HG02678 (cell line): ENCODE measurements around the gene AOPEP.

ENCODE experiments used
- ATAC-seq: cut with Tn5 transposase; IDR thresholded peaks from one replicate; pipeline ENCODE4 v1.9.1; 2021; ENCODE audit warnings: mild to moderate bottlenecking, moderate library complexity; ENCODE audit not compliant: unreplicated experiment

The AOPEP gene

DNA sequence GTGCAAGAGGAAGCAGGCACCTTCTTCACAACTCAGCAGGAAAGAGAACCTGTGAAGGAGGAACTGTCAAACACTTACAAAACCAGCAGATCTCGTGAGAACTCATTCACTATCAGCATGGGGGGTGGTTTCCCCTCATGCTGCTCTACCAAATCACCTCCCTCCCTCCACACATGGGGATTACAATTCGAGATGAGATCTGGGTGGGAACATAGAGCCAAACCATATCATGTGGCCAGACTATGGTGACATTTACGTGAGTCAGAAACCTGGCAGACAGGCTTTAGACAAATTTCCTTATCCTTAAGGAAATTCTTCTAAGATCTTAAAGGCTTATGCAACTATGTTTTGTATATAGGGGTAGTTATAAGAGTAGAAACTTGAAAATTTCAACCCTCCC, 8.7 kb upstream of the AOPEP start:
- ATAC-seq: no peak

DNA sequence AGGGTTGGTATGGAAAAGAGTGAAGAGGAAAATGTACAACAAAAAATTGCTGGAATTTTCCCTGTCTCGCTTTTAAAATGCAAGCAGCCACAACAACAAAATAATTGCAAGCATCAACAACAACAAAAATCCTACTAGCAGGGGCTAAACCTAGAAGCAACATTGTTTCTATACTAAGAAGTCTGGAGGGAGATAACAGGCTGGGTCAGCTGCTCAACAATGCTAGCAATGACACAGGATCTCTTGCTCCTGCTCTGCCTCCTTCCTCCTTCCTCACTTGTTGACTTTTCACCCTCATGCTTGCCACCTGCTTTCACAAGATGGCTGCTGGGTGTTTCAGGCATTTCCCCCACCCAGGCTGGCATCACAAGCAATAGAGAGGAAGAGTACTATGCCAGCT, 7.6 kb upstream of the AOPEP start:
- ATAC-seq: no peak

DNA sequence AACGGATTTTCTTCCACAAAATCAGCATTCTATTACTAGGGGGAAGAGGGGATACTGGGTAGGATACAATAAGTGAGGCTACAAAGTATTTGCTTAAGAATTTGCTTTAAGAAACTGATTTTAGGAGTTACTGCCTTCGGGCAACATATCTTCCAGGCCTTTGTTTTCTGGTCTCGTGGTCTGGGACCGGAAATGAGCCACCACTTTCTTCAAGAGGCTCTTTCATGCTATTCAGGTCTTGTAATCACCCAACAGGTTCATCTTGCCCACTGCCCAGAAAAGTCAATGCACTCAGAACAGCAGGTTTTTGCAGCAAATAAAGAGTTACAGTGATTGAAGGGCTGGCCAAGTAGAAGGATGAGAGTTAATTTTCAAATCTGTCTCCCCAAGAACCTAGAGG, 6.6 kb upstream of the AOPEP start:
- ATAC-seq: no peak

DNA sequence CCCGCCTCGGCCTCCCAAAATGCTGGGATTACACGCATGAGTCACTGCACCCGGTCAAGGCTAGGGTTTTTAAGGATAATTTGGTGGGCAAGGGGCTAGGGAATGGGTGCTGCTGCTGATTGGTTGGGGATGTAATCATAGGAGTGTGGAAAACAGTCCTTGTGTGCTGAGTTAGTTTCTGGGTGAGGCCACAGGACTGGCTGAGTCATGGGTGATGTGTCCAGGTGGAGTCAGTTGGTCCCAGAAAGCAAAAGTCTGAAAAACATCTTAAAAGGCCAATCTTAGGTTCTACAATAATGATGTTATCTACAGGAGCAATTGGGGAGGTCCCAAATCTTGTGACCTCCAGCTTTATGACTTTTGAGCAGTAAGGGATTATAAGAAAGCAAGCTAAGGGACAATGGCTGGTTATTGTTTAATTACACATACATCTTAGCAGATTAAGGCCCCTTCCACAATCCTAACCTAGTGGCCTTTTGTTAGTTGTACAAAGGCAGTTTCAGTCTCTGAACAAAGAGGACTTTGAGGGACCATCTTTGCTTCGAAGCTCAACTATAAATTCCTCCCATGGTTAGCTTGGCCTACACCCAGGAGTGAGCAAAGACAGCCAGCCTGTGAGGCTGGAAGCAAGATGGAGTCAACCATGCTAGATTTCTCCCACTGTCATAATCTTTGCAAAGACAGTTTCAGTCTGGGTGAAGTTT, 5.5 kb upstream of the AOPEP start:
- no peak for ATAC-seq

DNA sequence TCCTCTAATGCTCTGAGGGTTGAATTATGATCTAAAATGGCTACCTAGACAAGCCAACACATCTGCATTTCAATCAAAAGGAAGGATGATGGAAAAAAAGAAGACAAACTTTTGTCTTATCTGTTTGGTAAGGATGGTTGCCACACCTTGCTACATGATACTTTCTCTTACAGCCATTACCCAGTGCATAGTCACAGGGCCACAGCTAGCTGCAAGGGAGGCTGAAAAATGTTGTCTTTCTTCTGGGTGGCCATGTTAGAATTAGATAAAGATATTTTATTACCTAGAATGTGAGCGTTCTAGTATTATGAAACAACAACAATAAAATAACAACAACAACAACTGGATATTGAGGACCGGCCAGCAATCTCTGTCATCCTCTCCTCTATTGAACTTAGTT, 4.7 kb upstream of the AOPEP start:
- ATAC-seq: no peak

DNA sequence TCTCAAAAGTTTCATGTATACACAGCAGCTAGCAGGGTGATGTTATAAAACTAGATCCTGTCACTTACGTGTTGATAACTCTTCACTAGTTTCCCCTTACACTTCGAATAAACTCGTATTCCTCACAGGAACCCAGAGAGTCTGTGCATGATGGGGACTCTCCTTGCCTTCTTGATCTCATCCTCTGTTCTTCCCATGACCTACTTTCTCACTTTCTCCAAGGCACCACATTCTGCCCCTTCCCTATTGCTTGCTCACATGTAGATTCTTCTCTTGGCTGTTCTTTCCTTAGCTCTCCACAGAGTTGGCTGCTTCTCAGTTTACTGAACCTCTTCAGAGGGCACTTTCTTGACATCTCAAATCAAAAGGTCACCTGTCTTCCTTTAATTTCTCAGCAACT, 1.2 kb upstream of the AOPEP start:
- no peak for ATAC-seq

DNA sequence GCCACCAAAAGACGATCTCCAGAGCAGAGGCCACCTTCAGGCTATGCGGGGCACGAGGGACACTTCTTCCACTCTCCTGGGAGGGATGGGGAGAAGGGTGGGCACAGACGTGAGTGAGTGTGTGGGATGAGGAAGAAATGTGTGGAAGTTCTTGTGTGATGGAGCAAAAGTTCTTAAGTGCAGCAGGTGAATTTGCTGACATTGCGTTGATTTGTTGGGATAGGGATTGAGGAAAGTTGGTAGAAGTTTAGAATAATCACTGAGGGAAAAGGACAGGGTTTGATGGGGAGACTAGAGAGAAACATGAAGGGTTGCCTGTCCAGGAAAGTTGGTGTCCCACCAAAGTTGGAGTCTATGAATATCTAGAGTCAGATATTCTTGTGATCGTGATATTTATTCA, 2.2 kb downstream of the AOPEP start:
- ATAC-seq: no peak

DNA sequence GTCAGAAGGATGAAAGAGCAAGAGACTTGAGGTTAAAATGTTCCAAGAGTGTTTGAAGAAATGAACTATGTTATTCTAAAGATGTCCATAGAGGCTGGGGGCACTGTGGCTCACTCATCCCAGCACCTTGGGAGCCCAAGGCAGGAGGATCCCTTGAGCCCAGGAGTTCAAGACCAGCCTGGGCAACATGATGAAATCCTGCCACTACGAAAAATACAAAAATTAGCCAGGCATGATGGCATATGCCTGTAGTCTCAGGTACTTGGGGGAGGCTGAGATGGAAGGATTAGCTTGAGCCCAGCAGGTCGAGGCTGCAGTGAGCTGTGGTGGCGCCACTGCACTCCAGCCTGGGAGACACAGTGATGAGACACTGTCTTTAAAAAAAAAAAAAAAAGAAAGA, 2.7 kb downstream of the AOPEP start:
- no peak for ATAC-seq

DNA sequence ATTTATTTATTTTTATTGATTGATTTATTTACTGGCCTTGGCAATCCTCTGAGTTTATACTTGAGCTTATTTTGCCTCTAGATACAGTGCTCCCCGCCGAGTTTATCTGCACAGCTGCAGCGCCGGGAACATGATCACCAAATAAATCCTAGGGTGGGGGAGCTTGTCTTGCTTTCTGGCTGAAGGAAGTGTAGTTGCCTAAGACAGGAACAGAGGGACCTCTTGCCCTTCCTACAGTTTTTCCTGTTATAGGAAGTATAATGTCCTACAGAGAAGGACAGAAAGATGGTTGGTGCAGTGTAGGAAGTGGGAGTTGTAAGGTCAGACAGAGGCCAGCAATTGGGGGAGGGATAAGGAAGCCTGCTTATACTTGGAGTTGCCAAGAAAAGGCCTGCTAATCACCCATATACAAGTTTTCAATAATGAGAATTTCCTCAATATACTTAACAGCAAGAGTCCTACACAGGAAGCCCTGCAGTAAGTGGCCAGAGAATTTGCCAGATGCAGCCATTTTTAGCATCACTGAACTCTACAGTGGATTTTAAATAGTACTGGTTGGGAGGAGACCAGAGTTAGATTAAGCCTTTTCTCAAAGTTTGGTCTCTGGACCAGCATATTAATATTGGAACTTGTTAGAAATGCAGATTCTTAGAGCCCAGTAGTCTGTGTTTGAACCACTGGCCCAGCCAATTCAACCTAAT, 7.7 kb downstream of the AOPEP start:
- ATAC-seq: no peak

DNA sequence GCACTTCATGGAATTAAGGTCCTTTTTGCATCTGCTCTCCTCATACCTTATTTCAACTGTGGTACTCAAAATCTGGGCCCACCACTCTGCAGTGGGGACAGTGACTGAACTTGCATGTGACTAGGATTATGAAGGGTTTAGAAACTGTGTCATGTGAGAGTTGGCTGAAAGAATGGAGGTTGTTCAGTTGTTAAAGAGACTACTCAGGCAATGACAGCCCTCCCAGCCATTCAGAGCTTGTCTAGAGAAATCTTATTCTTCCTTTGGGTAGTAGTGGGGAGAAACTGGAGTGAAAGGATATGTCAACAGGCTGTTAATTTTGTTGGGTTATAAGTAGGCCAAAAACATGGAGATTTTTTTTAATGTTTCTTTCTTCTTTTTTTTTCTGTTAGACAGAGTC, 10.3 kb downstream of the AOPEP start:
- ATAC-seq: no peak

DNA sequence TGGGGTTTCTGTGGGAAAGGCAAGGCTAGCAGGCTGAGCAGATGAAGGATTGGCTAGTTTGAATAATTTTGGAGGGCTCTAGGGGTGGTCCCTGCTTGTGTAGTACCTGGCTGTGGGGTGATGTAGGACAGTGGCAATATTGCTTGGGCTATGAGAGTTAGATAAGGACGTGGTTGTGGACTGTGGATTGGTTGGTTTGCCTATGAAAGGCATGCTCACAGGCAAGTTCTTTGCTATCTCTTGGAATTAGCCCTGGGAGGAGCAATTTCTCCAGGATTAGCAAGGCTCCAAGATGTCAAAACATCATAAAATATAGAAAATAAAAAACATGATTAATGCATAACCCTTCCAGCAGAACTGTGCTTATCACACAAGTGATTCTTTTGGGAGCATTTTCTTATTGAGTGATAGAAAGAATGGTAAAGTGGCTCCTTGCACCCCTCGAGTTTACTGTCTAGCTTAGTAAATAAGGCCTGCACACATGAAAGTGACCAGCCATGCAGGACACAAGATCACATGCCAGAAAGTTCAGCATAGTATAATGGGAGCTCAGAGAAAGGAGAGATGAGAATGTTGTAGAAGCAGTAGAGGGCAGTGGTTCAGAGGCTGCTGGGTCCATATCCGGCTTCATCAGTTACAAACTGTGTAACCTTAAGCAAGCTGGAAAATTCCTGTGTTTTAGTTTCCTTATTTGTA, 13.8 kb downstream of the AOPEP start:
- no peak for ATAC-seq

DNA sequence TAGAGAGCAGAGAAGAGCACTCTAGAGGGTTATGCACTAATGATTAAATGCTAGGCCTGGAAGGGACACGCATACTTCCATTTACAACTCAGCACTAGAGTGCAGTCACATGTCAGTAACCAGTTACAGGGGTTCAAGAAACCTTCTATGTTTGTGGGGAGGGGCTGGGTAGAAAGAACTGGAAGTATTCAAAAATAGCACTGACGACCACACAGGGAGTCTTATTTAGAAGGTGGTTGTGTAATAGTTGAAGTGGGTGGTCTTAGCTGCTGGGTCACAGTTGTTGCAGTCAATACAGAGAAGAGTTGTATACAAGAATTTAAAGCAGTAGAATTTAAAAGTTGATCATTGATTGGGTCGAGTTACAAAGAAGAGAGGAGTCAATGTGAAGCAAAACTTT, 15.4 kb downstream of the AOPEP start:
- no peak for ATAC-seq

DNA sequence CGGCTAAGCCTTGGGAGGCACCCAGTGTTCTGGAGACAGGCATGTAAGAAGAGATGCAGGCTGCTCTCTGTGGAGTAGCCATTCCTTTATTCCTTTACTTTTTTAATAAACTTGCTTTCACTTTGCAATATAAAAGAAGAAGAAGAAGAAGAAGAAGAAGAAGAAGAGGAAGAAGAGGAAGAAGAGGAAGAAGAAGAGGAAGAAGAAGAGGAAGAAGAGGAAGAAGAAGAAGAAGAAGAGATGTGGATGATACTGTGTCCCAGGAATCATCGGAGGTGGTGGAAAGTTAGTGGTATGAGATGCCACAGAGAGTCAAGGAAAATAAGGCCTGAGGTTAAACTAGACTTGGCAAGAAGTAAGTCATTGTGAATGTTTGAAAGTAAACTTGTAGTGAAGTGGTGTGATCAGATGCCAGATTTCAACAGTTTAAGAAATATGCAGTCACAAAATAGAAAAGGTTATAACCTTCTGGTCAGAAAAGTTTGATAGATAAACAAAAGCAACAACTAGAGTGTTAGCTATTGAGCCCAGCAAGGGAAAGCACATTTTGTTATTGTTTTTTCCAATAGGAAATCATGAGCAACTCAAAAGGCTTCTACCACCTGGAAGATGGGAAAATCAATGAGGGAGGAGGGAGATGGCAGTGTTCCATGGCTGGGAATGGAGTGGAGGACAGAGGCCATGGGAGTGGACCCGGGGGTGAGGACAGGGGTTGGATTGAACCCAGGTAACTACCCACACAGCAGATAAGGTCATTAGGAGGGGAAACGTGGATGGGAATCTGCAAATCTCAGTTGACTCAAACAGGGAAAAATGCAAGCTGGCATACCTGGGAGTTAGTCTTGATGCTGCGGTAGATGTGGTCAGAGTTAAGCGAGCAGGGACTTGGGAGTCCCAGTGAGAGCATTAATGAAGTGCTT, 16.8 kb downstream of the AOPEP start:
- no peak for ATAC-seq

DNA sequence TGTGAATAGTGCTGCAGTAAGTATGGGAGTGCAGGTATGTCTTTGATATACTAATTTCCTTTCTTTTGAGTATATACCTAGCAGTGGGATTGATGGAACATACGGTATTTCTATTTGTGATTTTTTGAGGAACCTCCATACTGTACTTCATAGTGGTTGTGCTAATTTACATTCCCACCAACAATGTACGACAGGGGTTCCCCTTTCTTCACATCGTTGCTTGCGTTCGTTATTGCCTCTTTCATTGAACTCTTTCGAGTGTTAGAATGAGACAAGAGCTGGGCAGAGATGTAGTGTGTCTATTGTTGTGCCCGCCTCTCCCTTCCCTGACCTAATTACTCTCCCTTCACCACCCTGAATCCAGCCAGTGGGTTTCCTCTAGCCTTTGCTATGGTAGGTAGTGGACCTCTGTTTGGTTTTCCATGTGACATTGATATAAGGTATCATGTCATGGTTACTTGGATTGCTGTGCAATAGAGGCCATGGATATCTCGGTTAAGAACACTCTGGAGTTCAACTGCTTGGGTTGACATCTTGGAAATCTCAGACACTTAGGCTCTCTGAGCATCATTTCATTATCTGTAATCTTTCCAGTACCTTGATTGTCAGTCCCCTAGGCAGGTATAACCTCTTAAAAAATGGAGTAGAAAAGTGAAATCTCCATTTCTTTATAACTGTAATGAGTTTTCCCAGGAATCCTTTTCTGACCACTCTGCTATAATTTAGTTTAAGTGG, 19.5 kb downstream of the AOPEP start:
- no peak for ATAC-seq

DNA sequence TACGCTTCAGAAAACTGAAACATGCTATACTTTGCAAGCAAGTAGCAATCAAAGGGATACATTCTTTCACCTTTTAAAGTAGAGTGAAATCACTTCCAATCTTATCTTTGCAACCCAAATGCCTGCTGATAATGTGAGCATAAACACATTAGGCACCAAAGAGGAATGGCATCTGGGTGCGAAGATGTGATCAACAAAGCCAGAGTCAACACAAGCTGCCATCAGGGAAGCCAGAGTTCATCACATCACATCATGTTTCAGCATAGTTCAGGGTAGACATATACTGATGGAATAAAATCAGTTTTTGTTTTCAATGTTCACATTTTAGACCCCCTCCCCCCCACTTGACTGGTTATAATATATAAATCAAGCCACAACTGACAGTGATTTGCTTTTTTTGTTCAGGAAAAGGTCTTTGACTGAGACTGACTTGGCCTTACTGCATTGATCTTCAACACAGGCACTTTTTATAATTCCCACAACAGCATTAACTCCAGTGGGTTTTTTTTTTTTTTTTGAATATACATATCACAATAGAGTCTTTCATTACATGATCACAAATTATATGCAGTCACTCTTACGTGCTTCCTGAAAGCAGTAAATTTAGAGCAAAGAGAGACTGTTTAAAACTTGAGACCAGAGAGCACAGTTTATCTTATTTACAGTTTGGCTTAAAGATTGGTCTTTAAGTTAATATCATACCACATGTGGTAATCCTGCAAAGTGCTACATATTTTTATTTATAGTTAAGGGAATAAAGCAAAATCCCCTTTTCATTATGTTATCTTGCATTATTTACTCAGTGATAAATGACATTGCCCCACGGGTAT, 20.3 kb downstream of the AOPEP start:
- no peak for ATAC-seq

DNA sequence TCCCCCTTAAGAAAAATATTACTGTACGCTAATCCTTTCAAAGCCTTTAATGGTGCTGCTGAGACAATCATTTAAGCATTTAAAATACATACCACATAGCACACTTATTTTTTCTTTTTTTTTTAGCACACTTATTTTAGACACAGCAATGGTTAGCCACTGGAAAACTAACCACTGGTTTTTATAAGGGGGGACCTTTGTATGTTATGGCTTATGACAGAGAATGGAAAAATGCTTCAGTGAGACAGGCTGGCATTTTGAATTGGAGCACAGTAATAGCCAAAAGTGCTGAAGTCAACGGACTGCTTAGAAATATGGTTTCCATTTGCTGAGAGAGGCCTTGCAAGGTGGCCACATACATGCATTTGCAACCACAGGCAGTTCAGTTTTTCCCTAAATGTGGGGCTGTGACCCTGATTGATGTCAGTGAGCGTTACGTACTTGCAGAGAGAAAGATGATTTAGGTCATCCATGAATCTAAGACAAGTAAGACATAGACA, 28.5 kb downstream of the AOPEP start:
- no peak for ATAC-seq

DNA sequence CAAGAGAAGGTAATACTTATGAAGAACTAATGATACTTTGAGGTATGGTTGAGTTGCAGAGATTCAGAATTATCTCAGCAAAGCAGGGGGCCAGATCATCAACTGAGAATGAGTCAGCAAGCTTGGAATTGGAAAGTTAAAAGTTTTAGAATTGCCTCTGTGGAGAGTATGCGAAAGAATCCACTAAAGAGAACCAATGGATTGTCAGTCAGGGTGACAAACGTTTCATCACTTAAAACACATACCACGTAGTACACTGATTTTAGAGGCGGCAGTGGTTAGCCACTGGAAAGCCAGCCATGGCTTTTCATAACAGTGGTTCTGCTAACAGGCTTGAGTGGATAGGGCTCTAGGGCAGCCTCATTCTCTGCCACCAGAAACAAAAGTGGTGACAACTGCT, 30.7 kb downstream of the AOPEP start:
- no peak for ATAC-seq

DNA sequence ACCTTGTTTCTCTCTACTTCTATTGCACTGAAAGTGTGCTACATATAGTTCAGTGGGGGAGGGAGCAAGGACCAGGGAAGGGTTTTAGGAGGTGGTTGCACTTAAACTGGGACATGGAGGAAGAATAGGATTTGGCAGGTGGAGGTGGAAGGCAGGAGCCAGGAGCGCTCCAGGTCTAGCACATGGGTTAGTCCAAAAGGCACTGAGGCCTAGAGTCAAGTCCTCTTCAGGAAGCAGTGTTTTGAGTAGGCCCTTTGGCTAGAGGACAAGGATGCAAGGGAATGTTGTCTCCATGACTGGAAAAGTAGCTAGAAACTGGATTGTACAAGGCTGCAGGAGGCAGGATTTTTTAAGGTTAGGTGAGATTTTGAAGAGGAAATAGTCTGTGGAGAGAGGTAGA, 31.5 kb downstream of the AOPEP start:
- ATAC-seq: no peak

DNA sequence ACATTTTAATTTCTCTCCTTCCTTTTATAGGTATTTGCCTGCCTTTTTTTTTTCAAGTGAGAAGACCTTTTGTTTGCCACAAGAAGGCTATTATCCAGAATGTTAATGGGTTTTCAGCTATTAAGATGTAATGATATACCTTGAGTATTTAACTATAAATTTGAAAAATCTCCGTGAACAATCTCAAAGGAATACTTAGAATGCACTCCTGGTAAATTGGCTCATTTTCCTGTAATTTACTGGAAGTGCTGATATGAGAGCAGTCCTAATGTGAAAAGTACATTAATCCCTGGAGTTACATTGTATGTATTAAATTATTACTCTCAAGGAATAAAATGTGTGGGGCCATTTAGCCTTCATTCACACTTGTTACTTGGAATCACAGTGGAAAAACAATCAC, 32.4 kb downstream of the AOPEP start:
- no peak for ATAC-seq
